22Rv1 (cell line): ENCODE measurements around the gene CAVIN4.

ENCODE experiments used
- CTCF ChIP-seq: fragments of 450-650 bp; IDR thresholded peaks from 2 replicates; pipeline ENCODE4 v1.5.1; 2017; ENCODE audit warnings: mild to moderate bottlenecking
- ZFX ChIP-seq: fragments of 450-650 bp; IDR thresholded peaks from 2 replicates; pipeline ENCODE4 v1.6.1; 2017; ENCODE audit warnings: antibody characterized with exemption, borderline replicate concordance

DNA sequence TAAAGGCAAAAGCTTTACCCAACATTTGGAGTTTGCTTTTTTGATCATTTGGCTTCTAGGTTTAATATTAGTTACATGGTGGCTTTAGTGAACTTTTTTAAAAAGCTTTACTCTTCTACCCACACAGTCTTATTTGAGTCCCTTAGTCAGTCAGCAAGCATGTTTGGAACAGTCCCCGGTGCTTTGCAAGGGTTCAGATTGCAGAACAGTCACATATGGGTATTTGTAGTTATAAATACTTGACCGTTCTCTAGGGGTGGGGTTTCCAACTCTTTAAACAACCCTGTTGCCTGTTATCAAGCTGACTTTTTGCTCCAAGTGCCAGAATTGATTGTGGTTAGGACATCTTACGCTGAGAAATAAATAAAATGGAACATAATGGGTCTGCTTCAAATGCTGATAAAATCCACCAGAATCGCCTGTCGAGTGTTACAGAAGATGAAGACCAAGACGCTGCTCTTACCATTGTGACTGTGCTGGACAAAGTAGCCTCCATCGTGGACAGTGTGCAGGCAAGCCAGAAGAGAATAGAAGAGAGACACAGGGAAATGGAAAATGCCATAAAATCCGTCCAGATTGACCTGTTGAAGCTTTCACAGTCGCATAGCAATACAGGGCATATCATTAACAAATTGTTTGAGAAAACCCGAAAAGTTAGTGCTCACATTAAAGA, at the start of gene CAVIN4:
- TF ChIP-seq CTCF (no peak), ZFX (no peak)
